Activated CD8-positive, alpha-beta memory T cell treated with anti-CD3 and anti-CD28 coated beads, Interleukin-2, amount 50 U/mL, for 24 hours (primary cell): ENCODE data around the gene PCNX1.
"Not testable (repeated sequence)": the region's sequence is repeated elsewhere in the genome, so short reads cannot be mapped to it uniquely, and the experiment has no call there.

ENCODE experiments used
- DNase-seq: peaks from one replicate; pipeline ENCODE4 v3.0.0-alpha.2; 2020; ENCODE audit errors: extremely low read depth

PCNX1 gene

DNA sequence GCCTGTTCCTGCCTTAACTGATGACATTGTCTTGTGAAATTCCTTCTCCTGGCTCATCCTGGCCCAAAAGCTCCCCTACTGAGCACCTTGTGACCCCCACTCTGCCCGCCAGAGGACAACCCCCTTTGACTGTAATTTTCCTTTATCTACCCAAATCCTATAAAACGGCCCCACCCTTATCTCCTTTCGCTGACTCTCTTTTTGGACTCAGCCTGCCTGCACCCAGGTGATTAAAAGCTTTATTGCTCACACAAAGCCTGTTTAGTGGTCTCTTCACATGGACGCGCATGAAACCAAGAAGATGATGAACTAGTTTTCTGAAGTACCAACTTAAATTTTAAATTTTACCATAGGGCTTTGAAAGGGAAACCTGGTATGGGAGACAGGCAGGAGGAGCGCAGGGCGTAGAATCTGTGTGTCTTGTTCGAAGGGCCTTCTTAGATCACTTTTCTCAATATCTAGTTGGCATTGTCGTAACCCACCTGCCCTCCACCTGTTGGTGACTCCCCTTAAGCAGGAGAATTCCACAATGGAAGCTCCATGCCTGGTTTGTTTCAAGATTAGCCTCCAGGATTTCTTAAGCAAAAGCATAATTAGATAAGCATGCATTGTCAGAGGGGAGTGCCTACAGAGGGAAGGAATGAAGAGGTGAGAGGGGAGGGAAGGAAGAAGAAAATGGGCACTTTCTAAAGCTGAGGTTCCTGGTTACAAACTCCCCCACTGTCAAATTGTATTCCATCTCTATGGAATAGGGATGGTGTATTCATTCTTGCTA lies 222.6 kb downstream of the PCNX1 start:
- DNase-seq = not testable (repeated sequence)

DNA sequence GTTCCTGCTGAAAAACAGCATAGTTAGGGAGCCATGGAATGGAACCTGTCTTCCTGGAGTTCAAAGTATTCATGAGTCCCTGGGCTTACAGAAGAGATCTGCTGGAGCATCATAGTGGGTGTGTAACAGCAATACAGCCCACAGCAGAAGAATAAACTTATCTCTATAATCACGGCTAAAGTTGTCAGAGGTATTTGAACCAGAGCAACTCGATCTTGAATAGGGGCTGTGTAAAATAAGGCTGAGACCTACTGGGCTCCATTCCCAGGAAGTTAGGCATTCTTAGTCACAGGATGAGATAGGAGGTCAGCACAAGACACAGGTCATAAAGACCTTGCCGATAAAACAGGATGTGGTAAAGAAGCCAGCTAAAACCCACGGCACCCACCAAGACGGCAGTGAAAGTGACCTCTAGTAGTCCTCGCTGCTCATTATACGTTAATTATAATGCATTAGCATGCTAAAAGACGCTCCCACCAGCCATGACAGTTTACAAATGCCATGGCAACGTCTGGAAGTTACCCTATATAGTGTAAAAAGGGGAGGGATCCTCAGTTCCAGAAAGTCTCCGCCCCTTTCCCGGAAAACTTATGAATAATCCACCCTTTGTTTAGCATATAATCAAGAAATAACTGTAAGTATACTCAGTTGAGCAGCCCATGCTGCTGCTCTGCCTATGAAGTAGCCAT lies 223.4 kb downstream of the PCNX1 start:
- no peak for DNase-seq

DNA sequence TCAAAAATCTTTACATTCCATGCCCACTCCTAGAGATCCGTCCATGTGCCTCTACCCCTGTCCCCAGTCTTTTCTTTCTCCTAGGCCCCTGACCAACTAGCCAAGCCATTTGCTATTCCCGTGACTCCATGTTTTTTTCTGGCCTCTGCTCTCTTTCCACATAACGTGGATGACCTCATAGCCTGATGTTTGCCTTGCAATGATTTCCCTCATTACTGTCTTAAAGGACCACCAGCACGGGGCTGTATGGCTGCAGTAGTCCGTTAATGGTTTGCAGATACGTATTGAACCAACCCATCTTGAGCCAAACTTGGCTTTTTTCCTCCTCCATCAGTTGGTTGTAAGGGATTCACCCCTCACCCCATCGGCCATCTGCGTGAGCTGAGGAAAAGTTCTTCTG lies 226.0 kb downstream of the PCNX1 start:
- DNase-seq = no peak

DNA sequence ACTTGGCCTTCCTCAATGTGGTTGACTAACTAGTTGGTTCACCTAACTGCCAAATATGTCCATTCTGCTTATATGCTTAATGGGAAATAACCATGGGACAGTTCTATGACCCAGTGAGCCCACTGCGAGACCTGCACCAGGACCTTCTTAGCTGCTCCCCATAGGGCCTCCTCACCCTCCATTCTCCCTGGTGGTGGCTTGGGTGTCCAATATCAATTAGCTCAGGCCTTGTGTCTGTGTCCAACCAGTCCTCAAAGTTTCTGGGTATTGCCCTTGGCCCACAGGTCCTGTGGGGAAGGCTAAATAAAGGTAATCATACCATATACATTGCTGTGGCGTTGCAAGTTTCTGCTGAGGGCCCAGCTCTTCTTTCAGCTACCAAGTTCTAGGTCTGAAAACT lies 228.2 kb downstream of the PCNX1 start:
- no peak for DNase-seq

DNA sequence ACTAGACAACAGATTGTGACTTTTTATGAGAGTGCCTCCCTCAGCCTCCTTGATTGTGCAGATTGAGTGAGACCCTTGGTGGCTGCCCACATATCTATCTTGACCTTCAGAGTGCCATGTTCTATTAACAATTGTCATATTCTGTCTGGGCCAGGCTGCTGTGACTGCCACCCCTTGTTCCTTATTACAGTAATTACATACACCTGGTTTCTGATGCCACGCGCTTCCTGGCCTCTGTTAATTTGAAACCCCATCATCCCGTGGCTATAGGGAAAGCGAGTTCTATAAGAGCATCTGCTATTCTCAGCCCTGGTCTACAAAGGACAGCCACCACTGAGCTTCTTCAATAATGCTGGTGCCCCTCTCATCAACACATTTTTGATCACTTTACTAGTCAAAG lies 228.7 kb downstream of the PCNX1 start:
- DNase-seq = no peak

DNA sequence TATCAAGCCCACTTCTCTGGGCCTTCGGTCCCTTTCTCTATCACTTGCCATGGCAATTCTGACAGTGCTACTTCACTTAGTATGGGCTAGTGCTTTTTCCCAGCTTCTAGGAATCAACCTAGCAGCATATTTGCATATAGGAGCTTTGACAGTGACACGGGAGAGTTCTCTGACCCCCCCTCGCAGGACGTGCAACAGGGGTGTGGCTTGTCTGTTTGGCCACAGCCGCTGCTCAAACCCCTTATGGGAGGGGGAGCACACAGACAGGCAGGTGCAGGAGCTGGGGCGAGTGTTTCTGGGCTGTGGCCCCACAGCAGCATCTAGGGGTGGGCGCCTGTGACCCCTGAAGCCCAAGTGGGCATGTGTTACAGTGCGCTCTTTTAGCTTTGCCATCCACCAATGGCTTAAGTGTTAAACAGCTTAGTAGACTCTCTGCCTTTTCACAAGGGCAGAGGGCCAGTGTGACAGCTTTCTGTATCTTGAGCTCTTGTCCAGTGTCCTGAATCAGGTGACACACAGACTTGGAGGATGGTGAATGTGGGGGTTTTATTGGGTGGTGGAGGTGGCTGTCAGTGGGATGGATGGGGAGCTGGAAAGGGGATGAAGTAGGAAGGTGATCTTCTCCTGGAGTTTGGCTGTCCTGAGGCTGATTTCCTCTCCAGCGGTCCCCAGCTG lies 229.3 kb downstream of the PCNX1 start:
- DNase-seq = no peak

DNA sequence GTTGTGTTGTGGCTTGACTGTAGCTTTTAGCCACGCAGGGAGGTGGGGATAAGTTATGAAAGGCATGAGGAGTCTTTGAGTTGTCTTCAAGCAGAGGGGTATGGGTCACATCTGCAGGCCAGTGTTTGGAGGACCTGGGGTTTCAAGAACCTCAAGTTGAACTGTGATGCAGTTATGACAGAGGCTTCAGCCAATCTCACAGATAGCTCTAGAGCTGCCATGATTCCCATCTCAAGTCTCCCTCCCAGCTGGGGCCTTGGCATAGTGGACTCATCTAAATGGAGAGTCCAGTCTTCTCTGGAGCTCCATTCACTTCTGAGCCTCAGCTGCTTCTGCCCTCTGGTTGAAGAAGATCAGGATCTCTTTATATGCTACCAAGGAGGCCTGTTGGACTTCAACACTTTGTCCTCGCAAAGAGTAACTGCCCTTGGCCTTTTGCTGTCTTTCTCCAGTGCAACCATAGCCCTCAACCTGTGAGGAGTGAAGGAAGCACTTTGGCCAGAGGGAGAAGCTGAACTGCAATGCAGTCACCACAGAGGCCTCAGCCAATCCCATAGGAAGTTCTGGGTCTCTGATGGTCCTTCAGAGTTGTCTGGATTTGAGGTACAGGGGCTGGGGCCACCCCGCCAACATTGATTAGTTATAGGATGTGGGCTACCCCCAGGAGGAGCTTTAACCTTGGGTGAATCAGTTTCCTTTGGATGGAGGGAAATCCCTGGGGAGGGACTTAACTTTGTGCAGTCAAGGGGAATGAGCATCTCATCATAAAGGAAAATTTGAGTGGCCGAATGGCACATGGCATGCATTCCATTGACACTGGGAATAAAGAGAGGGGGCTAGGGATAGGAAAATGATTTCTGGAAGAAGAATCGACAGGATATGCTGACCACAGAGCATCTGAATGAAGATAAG lies 230.5 kb downstream of the PCNX1 start:
- DNase-seq = no peak

DNA sequence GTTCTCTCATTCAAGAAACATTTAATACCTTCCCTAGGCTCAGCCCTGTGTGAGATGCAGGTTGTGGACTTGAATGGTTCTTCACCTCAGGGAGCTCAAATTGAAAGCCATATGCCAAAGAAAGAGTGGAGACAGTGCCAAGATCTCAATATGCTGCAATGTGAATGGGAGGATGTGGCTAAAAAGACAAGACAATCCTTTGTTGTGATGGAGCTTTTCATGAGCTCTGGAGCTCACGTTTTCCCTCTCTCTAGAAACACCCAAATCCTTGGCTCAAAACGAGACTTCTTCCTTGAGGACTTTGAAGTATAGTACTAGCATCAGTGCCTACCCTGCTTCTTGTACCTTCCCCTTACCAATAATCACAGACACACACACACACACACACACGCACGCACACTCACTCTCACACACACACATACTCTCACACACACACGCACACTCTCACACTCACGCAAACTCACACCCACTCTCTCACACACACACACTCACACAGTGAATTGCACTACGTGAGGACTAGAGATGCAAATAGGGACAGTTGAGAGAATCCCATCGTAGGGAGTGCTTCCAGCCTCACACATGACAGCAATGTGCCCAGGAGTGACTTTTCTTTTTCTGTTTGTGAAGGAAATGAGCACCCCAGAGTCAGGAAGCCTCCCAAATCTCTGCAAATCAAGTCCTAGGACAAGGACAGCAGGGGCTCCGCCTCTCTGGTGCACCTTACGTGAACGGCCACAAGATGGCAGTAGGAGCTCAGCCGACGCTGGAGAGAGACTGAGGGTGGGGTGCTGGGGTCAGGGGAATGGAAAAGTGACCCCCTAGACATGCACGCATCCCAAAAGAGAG lies 231.4 kb downstream of the PCNX1 start:
- DNase-seq = no peak

DNA sequence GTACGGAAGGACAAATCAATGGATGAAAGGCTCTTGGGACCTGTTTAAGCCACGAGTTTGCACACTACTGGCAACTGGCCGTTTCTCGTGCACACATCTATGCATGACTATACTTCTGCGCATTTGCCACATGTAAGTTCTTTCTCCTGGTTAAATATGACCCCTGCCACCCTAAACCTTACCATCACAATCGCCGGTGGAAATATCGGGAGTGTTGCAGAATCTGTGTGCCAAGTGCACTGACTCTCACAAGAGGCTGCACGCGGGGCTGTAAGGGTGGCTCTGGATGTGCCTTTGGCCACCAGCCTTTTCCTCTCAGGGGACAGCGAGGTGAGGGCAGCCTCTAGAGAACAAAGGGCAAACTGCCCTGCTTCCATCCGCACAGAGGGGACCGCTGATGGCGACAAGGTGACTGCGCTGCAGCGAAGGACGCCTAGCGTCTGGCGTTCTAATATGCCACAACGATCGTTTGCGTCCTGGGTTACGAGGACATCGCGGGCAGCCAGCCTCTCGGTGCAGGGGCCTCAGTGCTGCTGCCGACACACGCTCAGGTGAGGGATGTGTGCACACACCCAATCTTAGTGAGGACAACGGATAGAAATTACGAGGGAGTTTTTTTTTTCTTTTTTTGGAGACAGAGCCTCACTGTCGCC lies 232.2 kb downstream of the PCNX1 start:
- DNase-seq = no peak

DNA sequence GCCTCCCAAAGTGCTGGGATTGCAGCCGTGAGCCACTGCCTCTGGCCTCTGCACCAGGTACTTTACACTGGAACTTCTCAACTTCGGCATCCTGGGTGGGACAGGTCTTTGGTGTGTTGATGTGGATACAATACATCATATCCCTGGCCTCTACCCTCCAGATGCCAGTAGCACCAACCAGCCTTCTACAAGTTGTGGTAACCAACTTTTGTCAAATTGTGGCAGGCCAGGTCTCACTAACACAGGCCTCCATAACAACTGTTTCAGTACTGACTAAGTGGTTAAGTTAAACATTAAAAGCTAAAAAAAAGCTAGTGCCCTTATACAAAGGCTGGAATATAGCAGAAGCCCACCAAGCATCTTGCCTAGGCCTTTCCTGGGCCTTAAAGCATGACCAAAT lies 232.9 kb downstream of the PCNX1 start:
- no peak for DNase-seq

DNA sequence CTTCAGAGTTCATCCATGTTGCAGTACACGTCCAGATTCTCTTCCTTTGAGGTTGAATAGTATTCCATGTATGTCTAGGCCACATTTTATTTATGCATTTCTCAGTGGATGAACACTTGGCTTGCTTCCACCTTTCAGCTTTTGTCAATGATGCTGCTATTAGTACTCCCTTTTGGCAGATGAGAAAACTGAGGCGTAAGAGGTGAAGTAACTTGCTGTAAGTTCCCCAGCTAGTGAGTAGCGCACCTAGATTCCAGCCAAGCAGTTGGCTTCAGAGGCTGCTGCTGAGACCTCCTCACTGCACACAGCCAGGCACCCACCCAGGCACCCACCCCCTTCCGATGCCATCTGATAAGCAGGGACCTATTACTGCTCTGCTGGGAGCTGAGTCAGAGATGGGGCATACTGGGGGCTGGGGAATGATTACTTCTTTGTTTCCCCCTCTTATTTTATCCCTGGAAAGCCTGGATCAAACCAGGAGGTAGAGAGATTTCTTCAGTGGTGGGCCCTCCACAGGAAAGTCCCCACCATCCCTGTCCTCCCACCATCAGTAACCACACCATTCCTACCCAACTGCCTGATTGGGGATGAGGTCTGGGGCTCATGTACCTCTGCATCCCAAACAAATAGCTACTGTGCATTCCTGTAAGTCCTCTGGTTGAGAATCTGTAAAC lies 234.6 kb downstream of the PCNX1 start:
- no peak for DNase-seq

DNA sequence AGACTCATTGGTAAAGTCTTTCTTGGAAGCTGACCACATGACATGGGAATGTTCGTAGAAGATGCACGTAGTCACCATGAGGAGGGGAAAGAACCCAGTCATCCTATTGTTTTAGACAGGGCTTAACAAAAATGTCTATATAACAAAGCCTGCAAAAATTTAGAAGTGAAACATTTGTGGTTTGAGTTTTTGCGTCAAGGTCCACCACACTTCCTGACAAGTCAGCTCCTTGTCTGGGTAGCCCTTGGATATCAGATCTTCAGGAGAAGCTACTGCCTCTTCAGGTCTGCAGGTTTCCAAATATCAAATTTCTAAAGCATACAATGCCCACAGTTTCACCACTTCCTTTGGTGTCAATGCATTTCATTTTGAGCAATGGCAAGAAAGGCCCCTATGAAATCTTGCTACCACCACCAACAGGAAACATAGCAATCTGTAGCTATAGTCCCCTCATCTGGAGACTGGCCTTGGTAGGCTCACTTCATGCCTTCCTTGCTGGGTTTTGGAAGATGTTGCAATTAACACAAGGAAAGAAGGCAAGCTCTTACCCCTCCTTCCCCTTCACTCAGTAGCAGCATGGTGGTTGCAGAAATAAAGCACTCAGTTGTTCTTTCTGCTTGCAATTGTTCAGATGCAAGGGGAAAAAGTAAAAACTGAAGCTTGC lies 235.2 kb downstream of the PCNX1 start:
- DNase-seq = no peak

DNA sequence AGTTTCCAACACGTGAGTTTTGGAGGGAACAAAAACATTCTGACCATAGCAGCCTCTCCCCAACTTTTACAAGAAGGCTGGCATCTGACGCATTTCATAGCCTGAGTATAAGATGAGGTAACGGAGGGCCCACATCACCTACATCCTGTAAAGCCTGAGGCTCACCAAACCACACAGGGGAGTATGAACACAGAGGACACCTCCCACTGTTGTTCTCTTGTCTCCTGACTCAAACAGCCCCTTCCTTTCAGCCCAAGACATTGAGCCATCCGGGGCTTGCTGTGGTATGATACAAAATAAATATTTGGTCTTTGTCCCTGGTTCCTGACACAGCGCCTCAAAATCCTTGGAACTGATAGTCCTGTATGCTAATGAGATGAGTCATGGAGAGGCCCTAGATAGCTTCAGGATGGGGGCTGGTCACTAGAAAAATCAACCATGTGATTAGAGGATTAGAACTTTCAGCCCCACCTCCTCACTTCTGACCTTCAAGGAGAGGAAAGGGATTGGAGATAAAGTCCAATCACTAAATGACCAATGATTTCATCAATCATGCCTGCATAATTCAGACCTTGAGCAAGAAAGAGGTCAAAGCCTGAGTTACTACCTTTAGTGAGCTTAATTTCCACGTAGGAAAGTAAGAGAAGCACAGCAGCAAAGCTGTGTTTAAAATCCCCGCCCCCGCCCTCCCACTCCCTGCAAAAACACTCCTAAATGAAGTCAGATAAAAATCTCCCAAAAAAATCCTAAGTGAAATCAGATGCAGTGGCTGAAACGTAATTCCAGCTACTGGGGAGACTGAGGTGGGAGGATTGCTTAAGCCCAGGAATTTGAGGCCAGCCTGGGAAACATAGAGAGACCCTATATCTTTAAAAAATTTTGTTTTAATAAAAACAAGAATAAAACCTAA lies 236.4 kb downstream of the PCNX1 start:
- DNase-seq = no peak

DNA sequence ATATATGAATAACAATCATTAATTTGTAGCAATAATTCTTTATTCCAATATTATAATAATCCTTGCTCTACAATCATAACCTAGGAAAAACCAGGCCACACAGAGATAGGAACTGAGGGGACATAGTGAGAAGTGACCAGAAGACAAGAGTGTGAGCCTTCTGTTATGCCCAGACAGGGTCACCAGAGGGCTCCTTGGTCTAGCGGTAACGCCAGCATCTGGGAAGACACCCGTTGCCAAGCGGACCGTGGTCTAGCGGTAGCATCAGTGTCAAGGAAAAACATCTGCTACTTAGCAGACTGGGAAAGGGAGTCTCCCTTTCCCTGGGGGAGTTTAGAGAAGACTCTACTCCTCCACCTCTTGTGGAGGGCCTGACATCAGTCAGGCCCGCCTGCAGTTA lies 240.1 kb downstream of the PCNX1 start:
- not testable (repeated sequence) for DNase-seq

DNA sequence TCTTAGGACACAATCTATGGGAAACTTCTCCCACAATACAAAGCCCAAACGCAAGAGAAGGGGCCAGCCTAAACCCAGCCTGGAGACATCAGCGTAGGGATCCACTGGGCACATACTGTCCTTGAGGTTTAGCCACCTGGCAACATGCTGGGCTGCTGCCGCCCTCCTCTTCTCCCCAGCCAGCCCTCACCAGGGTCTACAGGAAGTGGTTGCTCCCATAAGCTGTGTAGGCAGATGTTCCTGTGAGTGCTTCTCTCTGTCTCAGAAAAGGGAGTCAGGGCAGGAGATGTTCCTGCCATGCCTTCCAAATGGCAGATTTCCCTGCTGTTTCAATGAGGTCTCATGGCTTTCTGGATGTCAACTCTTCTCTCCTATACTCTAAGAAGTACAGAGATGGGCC lies 241.4 kb downstream of the PCNX1 start:
- DNase-seq = no peak

DNA sequence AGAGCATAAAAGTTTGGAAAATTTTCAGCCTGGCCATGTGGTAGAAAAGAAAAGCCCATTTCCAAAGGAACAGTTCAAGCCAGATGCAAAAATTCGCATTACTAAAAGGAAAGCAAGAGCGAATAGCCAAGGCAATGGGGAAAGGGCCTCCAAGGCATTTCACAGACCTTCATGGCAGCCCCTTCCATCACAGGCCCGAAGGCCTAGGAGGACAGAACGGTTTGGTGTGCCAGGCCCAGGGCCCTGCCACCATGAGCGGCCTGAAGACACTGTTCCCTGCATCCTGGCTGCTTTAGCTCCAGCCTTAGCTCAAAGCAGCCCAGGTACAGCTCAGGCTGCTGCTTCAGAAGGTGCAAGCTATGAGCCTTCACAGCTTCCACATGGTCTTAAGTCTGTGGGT lies 243.5 kb downstream of the PCNX1 start:
- no peak for DNase-seq

DNA sequence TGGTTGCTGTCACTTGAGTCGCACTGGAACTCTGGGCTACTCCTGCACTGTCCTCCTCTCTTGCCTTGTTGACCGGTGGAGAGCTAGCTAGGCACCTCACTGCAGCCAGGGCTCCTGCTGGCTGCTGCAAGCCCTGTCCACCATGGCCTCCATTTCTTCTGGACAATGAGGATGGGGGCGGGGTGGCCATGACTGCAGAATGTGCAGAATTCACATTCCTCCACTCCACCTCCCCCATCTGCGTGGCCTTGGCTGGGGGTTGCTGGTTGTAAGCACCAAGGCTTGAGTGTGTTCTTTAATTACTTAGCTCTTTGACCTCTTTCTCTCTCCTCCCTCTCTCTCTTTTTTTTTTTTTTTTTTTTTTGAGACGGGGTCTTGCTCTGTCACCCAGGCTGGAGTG lies 248.5 kb downstream of the PCNX1 start:
- no peak for DNase-seq
